ENCODE results near the gene CNTNAP2. TPM values are rescaled to one million over a fixed set of nuclear protein-coding genes. Genes with fewer than 3 reads are reported as not detected.
A peak's percentile ranks its signal among the peaks of the same experiment; 100 is the strongest.

The CNTNAP2 gene
- total RNA-seq, 1 donor from 2014 or later, result 110 TPM

- DNase-seq (ENCODE audit: low spot score in 2 of 2) (no peak), FAIRE-seq (no peak)
These were observed 1296.4 kb downstream of the CNTNAP2 start for GRCh38 chr7:147412782-147413556.

GRCh38 chr7:147413557-147413870 is 1296.9 kb downstream of the CNTNAP2 start:
- FAIRE-seq, result no peak

GRCh38 chr7:147415991-147416390 is 1299.4 kb downstream of the CNTNAP2 start:
- DNase-seq (ENCODE audit: low spot score in 2 of 2), result no peak
- FAIRE-seq, result no peak

More at GRCh38 chr7:147413557-147413870, 1296.9 kb downstream of the CNTNAP2 start:
- no peak for DNase-seq (ENCODE audit: low spot score in 2 of 2)

- no peak for DNase-seq (ENCODE audit: low spot score in 2 of 2)
- FAIRE-seq, result no peak
These were observed 1302.4 kb downstream of the CNTNAP2 start for GRCh38 chr7:147418966-147419365.

GRCh38 chr7:147423875-147424274 is 1307.3 kb downstream of the CNTNAP2 start:
- no peak for DNase-seq (ENCODE audit: low spot score in 2 of 2)
- no peak for FAIRE-seq

GRCh38 chr7:147428075-147428474 is 1311.5 kb downstream of the CNTNAP2 start:
- FAIRE-seq (no peak), DNase-seq (ENCODE audit: low spot score in 2 of 2) (no peak)

- DNase-seq (ENCODE audit: low spot score in 2 of 2) (no peak), FAIRE-seq (no peak)
These were observed 1313.4 kb downstream of the CNTNAP2 start for GRCh38 chr7:147429961-147430360.

- DNase-seq (ENCODE audit: low spot score in 2 of 2), result peak in 1 of 2 donors; percentile 3
- no peak for FAIRE-seq
These were observed 1315.5 kb downstream of the CNTNAP2 start for GRCh38 chr7:147432079-147432478.

GRCh38 chr7:147432576-147432975 is 1316.0 kb downstream of the CNTNAP2 start:
- DNase-seq (ENCODE audit: low spot score in 2 of 2), result no peak
- FAIRE-seq, result no peak

- no peak for DNase-seq (ENCODE audit: low spot score in 2 of 2)
- FAIRE-seq, result no peak
These were observed 1320.1 kb downstream of the CNTNAP2 start for GRCh38 chr7:147436718-147437117.

GRCh38 chr7:147438216-147438615 is 1321.6 kb downstream of the CNTNAP2 start:
- no peak for FAIRE-seq
- DNase-seq (ENCODE audit: low spot score in 2 of 2), result no peak

GRCh38 chr7:147443942-147444341 is 1327.3 kb downstream of the CNTNAP2 start:
- no peak for DNase-seq (ENCODE audit: low spot score in 2 of 2)
- FAIRE-seq, result no peak

GRCh38 chr7:147452816-147453215 is 1336.2 kb downstream of the CNTNAP2 start:
- DNase-seq (ENCODE audit: low spot score in 2 of 2) (no peak), FAIRE-seq (no peak)

GRCh38 chr7:147465223-147465622 is 1348.6 kb downstream of the CNTNAP2 start:
- no peak for DNase-seq (ENCODE audit: low spot score in 2 of 2)
- no peak for FAIRE-seq

GRCh38 chr7:147472556-147472955 is 1356.0 kb downstream of the CNTNAP2 start:
- FAIRE-seq (no peak), DNase-seq (ENCODE audit: low spot score in 2 of 2) (no peak)

GRCh38 chr7:147474862-147475261 is 1358.3 kb downstream of the CNTNAP2 start:
- FAIRE-seq, result no peak
- no peak for DNase-seq (ENCODE audit: low spot score in 2 of 2)

GRCh38 chr7:147477526-147477925 is 1360.9 kb downstream of the CNTNAP2 start:
- DNase-seq (ENCODE audit: low spot score in 2 of 2) (no peak), FAIRE-seq (no peak)

- DNase-seq (ENCODE audit: low spot score in 2 of 2) (no peak), FAIRE-seq (no peak)
These were observed 1362.2 kb downstream of the CNTNAP2 start for GRCh38 chr7:147478796-147479195.

- FAIRE-seq (no peak), DNase-seq (ENCODE audit: low spot score in 2 of 2) (no peak)
These were observed 1367.2 kb downstream of the CNTNAP2 start for GRCh38 chr7:147483634-147484292.

- no peak for DNase-seq (ENCODE audit: low spot score in 2 of 2)
- no peak for FAIRE-seq
These were observed 1369.1 kb downstream of the CNTNAP2 start for GRCh38 chr7:147485660-147486210.

GRCh38 chr7:147492606-147493005 is 1376.0 kb downstream of the CNTNAP2 start:
- no peak for FAIRE-seq
- DNase-seq (ENCODE audit: low spot score in 2 of 2), result no peak

- no peak for DNase-seq (ENCODE audit: low spot score in 2 of 2)
- FAIRE-seq, result no peak
These were observed 1379.6 kb downstream of the CNTNAP2 start for GRCh38 chr7:147496209-147496608.

All from frontal cortex (tissue), 4 donors.